Cardiac muscle cell (in vitro differentiated cells and primary cell): ENCODE measurements around the gene RILPL2. TPM values are rescaled to one million over a fixed set of nuclear protein-coding genes. Genes with fewer than 3 reads are reported as not detected.
A peak's percentile ranks its signal among the peaks of the same experiment; 100 is the strongest.
"Not testable (repeated sequence)": the region's sequence is repeated elsewhere in the genome, so short reads cannot be mapped to it uniquely, and the experiment has no call there.

Source experiments
- DNase-seq, 2 donors: peaks; one replicate each; pipeline versions ENCODE4 v3.0.0 to v3.0.0-alpha.2; 2010 to 2017; ENCODE audit warnings: low read depth in 1 of 2, low spot score in 1 of 2
- H3K27ac ChIP-seq: fragments of 200-600 bp; sonication (generic); 2 replicates; pipeline ENCODE4 v1.5.1; 2016
- H3K27me3 ChIP-seq: fragments of 200-600 bp; sonication (generic); 2 replicates; pipeline ENCODE4 v1.6.0; 2016; ENCODE audit warnings: control low read depth
- H3K36me3 ChIP-seq: fragments of 200-600 bp; sonication (generic); 2 replicates; pipeline ENCODE4 v1.5.1; 2016; ENCODE audit warnings: control low read depth
- H3K4me1 ChIP-seq: fragments of 200-600 bp; sonication (generic); 2 replicates; pipeline ENCODE4 v1.8.1; 2017; ENCODE audit warnings: low read depth, mild to moderate bottlenecking, mixed run types
- H3K4me3 ChIP-seq: fragments of 200-600 bp; sonication (generic); 2 replicates; pipeline ENCODE4 v1.5.1; 2016; ENCODE audit warnings: mild to moderate bottlenecking
- H3K9me3 ChIP-seq: fragments of 200-600 bp; sonication (generic); 2 replicates; pipeline ENCODE4 v1.5.1; 2017; ENCODE audit warnings: low read depth, mild to moderate bottlenecking, control low read depth
- CTCF ChIP-seq: IDR thresholded peaks from 2 replicates; pipeline ENCODE4 v1.5.1; 2012; ENCODE audit warnings: low read depth, mild to moderate bottlenecking, low read length
- polyA plus RNA-seq: library from polyadenylated mRNA; unstranded; fragments of >200 nt; fragmentation: Nextera tagmentation; extraction: Ambion mirVana; gene quantifications from 2 replicates; pipeline ENCODE4 v1.2.1, GENCODE V29; 2016
- total RNA-seq: library from RNA; depleted of rRNA; stranded (reverse); fragments of >200 nt; gene quantifications from 2 replicates; pipeline ENCODE4 v1.2.3, GENCODE V29; 2016

The RILPL2 gene
- total and polyA plus RNA-seq, 2 experiments from 2014 or later = 3.2 to 4.6 TPM

GRCh38 chr12:123472438-123472849 is 36.0 kb upstream of the RILPL2 start:
- H3K36me3 ChIP-seq = peaks cover 34% of the 10 kb centered on the region
- no peak overlapping the region for H3K4me3 ChIP-seq
- TF ChIP-seq CTCF = no peak
- H3K27ac ChIP-seq = no peak overlapping the region
- no peaks in the 10 kb centered on the region for H3K9me3 ChIP-seq
- no peaks in the 10 kb centered on the region for H3K4me1 ChIP-seq
- no peaks in the 10 kb centered on the region for H3K27me3 ChIP-seq
- no peak for DNase-seq

GRCh38 chr12:123471374-123472068 is 35.0 kb upstream of the RILPL2 start:
- Histone ChIP-seq H3K27me3 (no peaks in the 10 kb centered on the region), H3K9me3 (no peaks in the 10 kb centered on the region), H3K36me3 (peaks cover 30% of the 10 kb centered on the region), H3K27ac (no peak overlapping the region), H3K4me3 (no peak overlapping the region), H3K4me1 (no peaks in the 10 kb centered on the region)
- no peak for TF ChIP-seq CTCF
- DNase-seq = peak in 1 of 2 donors; percentile 79

- no peak overlapping the region for H3K27ac ChIP-seq
- no peak overlapping the region for H3K4me3 ChIP-seq
- H3K36me3 ChIP-seq = peaks cover 29% of the 10 kb centered on the region
- no peak for DNase-seq
- H3K4me1 ChIP-seq = no peaks in the 10 kb centered on the region
- H3K9me3 ChIP-seq = no peaks in the 10 kb centered on the region
- TF ChIP-seq CTCF = no peak
- H3K27me3 ChIP-seq = no peaks in the 10 kb centered on the region
Measured at GRCh38 chr12:123469978-123470377, 33.5 kb upstream of the RILPL2 start.

GRCh38 chr12:123468786-123469185 is 32.3 kb upstream of the RILPL2 start:
- peaks cover 29% of the 10 kb centered on the region for H3K36me3 ChIP-seq
- DNase-seq = peak in 1 of 2 donors; percentile 6
- no peak overlapping the region for H3K27ac ChIP-seq
- H3K9me3 ChIP-seq = no peaks in the 10 kb centered on the region
- TF ChIP-seq CTCF = no peak
- H3K4me1 ChIP-seq = no peaks in the 10 kb centered on the region
- no peaks in the 10 kb centered on the region for H3K27me3 ChIP-seq
- H3K4me3 ChIP-seq = no peak overlapping the region

GRCh38 chr12:123465084-123465483 is 28.6 kb upstream of the RILPL2 start:
- peak overlapping the region; percentile 43 for H3K27ac ChIP-seq
- no peaks in the 10 kb centered on the region for H3K9me3 ChIP-seq
- H3K36me3 ChIP-seq = peaks cover 5% of the 10 kb centered on the region
- peak in 1 of 2 donors; percentile 13 for DNase-seq
- H3K4me1 ChIP-seq = no peaks in the 10 kb centered on the region
- TF ChIP-seq CTCF = no peak
- no peaks in the 10 kb centered on the region for H3K27me3 ChIP-seq
- no peak overlapping the region for H3K4me3 ChIP-seq

GRCh38 chr12:123463174-123463573 is 26.7 kb upstream of the RILPL2 start:
- not testable (repeated sequence) for H3K4me1 ChIP-seq, H3K9me3 ChIP-seq, DNase-seq, H3K36me3 ChIP-seq, H3K27me3 ChIP-seq, H3K4me3 ChIP-seq, H3K27ac ChIP-seq
